HepG2 (cell line): ENCODE data around the gene FBXL20. TPM values are rescaled to one million over a fixed set of nuclear protein-coding genes. Genes with fewer than 3 reads are reported as not detected.
"Not testable (repeated sequence)": the region's sequence is repeated elsewhere in the genome, so short reads cannot be mapped to it uniquely, and the experiment has no call there.

ENCODE experiments used
- ATAC-seq: fragments of 200-7000 bp; cut with Tn5 transposase; 3 replicates; pipeline ENCODE4 v1.9.1; 2020; ENCODE audit warnings: mild to moderate bottlenecking, moderate library complexity
- BruUV-seq: library from RNA; stranded (reverse); fragments of 400-500 nt; replicated peaks from 2 replicates; lab custom pipeline; 2021; lab: Mats Ljungman, UMichigan
- CTCF ChIA-PET: fragments of 300-600 bp; formaldehyde crosslinking; extraction: SDS; loops from one replicate; lab custom pipeline; 2021; ENCODE audit warnings: low total read pairs, inconsistent platforms, low intra/inter-chr PET ratio; lab: Yijun Ruan, JAX
- POLR2A ChIA-PET: fragments of 350-600 bp; sonication (Branson Sonifier 250); formaldehyde crosslinking; loops from one replicate; lab custom pipeline; 2020; ENCODE audit warnings: antibody characterized with exemption, inconsistent platforms; lab: Yijun Ruan, JAX
- DNase-seq: peaks from one replicate; pipeline ENCODE4 v3.0.0-alpha.2; 2015; ENCODE audit warnings: low spot score
- FAIRE-seq: peaks from 3 replicates; lab custom pipeline; 2011; peaks lifted over from hg19 to GRCh38; lab: Jason Lieb, UNC
- H2AFZ ChIP-seq: one replicate; pipeline ENCODE4 v1.6.1; 2011; ENCODE audit warnings: low read length, inconsistent platforms
- H3K27ac ChIP-seq: fragments of 300-600 bp; 3 replicates; pipeline ENCODE4 v1.8.0; 2011; ENCODE audit warnings: mixed run types, mild to moderate bottlenecking, mixed read lengths, low read length, inconsistent platforms; ENCODE audit not compliant: insufficient read depth; ENCODE audit errors: extremely low read length
- H3K27me3 ChIP-seq, 2 experiments: fragments of 200-600 bp in 1 of 2; 2 replicates in 1 of 2; 3 replicates in 1 of 2; pipeline versions ENCODE4 v1.6.0 to v1.8.0; 2011; ENCODE audit warnings: low read length in 2 of 2, mild to moderate bottlenecking in 2 of 2, moderate library complexity in 2 of 2, inconsistent platforms in 1 of 2; ENCODE audit not compliant: insufficient read depth in 2 of 2, control insufficient read depth in 1 of 2
- H3K36me3 ChIP-seq, 2 experiments: fragments of 200-600 bp in 1 of 2; replicated peaks in 1 of 2; 2 replicates in 1 of 2; 3 replicates in 1 of 2; pipeline versions ENCODE4 v1.5.1 to v1.8.0; 2011; ENCODE audit warnings: low read length in 2 of 2, inconsistent platforms in 1 of 2; ENCODE audit not compliant: insufficient read depth in 2 of 2, control insufficient read depth in 1 of 2
- H3K4me1 ChIP-seq: 2 replicates; pipeline ENCODE4 v1.5.1; 2012; ENCODE audit warnings: low read length, inconsistent platforms; ENCODE audit not compliant: insufficient read depth
- H3K4me2 ChIP-seq: 2 replicates; pipeline ENCODE4 v1.6.0; 2011; ENCODE audit warnings: low read depth, low read length, inconsistent platforms
- H3K4me3 ChIP-seq, 3 experiments: fragments of 200-600 bp in 1 of 3; sonication (generic), shearing (Covaris generic) in 1 of 3; replicated peaks in 1 of 3; 2 replicates each; pipeline ENCODE4 v1.5.1; 2011 to 2016; ENCODE audit warnings: low read length in 3 of 3, inconsistent platforms in 2 of 3, low read depth in 2 of 3, mild to moderate bottlenecking in 2 of 3, control low read depth in 1 of 3, mixed read lengths in 1 of 3; ENCODE audit not compliant: insufficient read depth in 1 of 3
- H3K79me2 ChIP-seq: one replicate; pipeline ENCODE4 v1.6.1; 2011; ENCODE audit warnings: low read length, inconsistent platforms; ENCODE audit not compliant: insufficient read depth
- H3K9ac ChIP-seq: 2 replicates; pipeline ENCODE4 v1.6.0; 2011; ENCODE audit warnings: mild to moderate bottlenecking, low read depth, low read length, inconsistent platforms; ENCODE audit not compliant: insufficient read depth
- H3K9me3 ChIP-seq: 2 replicates; pipeline ENCODE4 v1.5.1; 2012; ENCODE audit warnings: mild to moderate bottlenecking, low read length
- H4K20me1 ChIP-seq: 2 replicates; pipeline ENCODE4 v1.6.0; 2011; ENCODE audit warnings: inconsistent platforms, mild to moderate bottlenecking, low read length, moderate library complexity; ENCODE audit not compliant: insufficient read depth
- ESRRA ChIP-seq: sonication (generic); formaldehyde crosslinking; IDR thresholded peaks from 2 replicates; pipeline ENCODE4 v1.5.1; 2020; ENCODE audit warnings: mild to moderate bottlenecking, low read depth, missing genetic modification reagents
- MAFK ChIP-seq, 2 experiments: IDR thresholded peaks in 1 of 2; conservative IDR thresholded peaks in 1 of 2; 2 replicates each; pipeline ENCODE4 v1.6.1; 2011; ENCODE audit warnings: improper control_type of control experiment in 2 of 2, low read length in 2 of 2
- SP1 ChIP-seq, 2 experiments: fragments of 450-650 bp in 1 of 2; sonication (generic) in 1 of 2; formaldehyde crosslinking in 1 of 2; IDR thresholded peaks; 2 replicates each; pipeline versions ENCODE4 v1.4.0 to v1.6.1; 2016 to 2020; ENCODE audit warnings: missing genetic modification reagents in 1 of 2
- WGBS: methylation state at CpG from one replicate; pipeline ENCODE4 v1.1.6; 2017; ENCODE audit warnings: low lambda C conversion rate; 5-methylcytosine and 5-hydroxymethylcytosine counted together
- in situ Hi-C: cut with HindIII; loops from 2 replicates; pipeline ENCODE4 v1.10.0; 2017; ENCODE audit warnings: low pct_unique_long_range_greater_than_20kb; ENCODE audit not compliant: extremely low pct_ligation_motif_present
- intact Hi-C: fragments of 100-400 bp; cut with micrococcal nuclease; formaldehyde crosslinking; loops from one replicate; pipeline ENCODE4 v1.10.0; 2022; ENCODE audit not compliant: unreplicated experiment
- polyA plus RNA-seq, 8 experiments: library from polyadenylated mRNA; depleted of rRNA in 3 of 8; stranded (reverse) in 7 of 8; unstranded in 1 of 8; fragments of >200 nt; fragmentation: Illumina TruSeq in 4 of 8; extraction: Trizol in 4 of 8; gene quantifications; 2 replicates each; pipeline versions ENCODE4 v1.2.1 to v1.2.3, GENCODE V29; 2011 to 2016; ENCODE audit warnings: low read depth in 4 of 8, missing spikeins in 1 of 8, mixed read lengths in 1 of 8; ENCODE audit not compliant: insufficient read depth in 1 of 8
- total RNA-seq, 5 experiments: library from RNA; depleted of rRNA; stranded (reverse); fragments of >200 nt; fragmentation: Illumina TruSeq; extraction: Trizol; gene quantifications; 2 replicates each; pipeline ENCODE4 v1.2.3, GENCODE V29; 2016; ENCODE audit warnings: low read depth in 1 of 5
- TF ChIP-seq, protein P1 (sequence below): sonication (generic); formaldehyde crosslinking; conservative IDR thresholded peaks from 2 replicates; pipeline ENCODE4 v1.8.0; 2022; ENCODE audit warnings: missing genetic modification reagents
- TF ChIP-seq, protein P2 (sequence below): sonication (generic); formaldehyde crosslinking; IDR thresholded peaks from 2 replicates; pipeline ENCODE4 v1.4.0; 2020; ENCODE audit warnings: mild to moderate bottlenecking, missing genetic modification reagents
- TF ChIP-seq, protein P3 (sequence below): IDR thresholded peaks from 2 replicates; pipeline ENCODE4 v1.6.1; 2016; ENCODE audit warnings: control low read depth

FBXL20 gene
- total and polyA plus RNA-seq, 2 of the 13 experiments (the other 11 are each of a cell fraction or from before 2014, with no cell fraction given), result 10.2 to 10.3 TPM

DNA sequence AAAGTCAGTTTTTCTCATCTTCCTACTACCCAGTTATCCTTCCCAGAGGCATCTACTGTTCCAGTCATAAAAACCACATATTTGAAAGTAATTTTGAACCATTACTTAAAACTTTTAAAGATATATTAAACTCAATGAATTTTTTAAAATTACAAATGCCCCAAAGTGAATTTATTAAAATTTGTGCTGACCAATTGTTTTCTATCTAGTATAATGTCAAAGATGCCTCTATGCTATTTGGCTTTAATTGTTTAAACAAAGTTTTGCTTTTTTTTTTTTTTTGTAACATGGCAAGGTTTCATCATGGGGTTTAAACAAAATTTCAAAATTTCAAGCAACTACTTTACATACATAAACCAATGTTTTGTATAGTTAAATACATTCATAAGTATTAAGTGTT, 60.7 kb downstream of the FBXL20 start:
- peaks cover 4% of the 10 kb centered on the region for H3K4me1 ChIP-seq
- in situ Hi-C loops (no loop called here), intact Hi-C loops (no loop called here)
- no peak overlapping the region for H2AFZ ChIP-seq
- no peaks in the 10 kb centered on the region for H3K27me3 ChIP-seq
- CTCF ChIA-PET, result no interaction called here
- BruUV-seq, result TSS peak; percentile 40
- H3K36me3 ChIP-seq, result peaks cover 0 to 5% of the 10 kb centered on the region in 2 experiments; a peak in 4 of 5 replicates
- H3K4me2 ChIP-seq, result no peak overlapping the region
- H3K4me3 ChIP-seq, result no peak overlapping the region
- POLR2A ChIA-PET, result no interaction called here
- no peaks in the 10 kb centered on the region; the same call in 1 of the 2 replicates for H4K20me1 ChIP-seq
- no peaks in the 10 kb centered on the region for H3K9me3 ChIP-seq
- no peak overlapping the region for H3K9ac ChIP-seq
- TF ChIP-seq, protein P1, sequence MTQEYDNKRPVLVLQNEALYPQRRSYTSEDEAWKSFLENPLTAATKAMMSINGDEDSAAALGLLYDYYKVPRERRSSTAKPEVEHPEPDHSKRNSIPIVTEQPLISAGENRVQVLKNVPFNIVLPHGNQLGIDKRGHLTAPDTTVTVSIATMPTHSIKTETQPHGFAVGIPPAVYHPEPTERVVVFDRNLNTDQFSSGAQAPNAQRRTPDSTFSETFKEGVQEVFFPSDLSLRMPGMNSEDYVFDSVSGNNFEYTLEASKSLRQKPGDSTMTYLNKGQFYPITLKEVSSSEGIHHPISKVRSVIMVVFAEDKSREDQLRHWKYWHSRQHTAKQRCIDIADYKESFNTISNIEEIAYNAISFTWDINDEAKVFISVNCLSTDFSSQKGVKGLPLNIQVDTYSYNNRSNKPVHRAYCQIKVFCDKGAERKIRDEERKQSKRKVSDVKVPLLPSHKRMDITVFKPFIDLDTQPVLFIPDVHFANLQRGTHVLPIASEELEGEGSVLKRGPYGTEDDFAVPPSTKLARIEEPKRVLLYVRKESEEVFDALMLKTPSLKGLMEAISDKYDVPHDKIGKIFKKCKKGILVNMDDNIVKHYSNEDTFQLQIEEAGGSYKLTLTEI (CRISPR knock-in tag), result no peak
- TF ChIP-seq ESRRA (CRISPR knock-in tag) (no peak), MAFK (conservative IDR thresholded peaks at IDR 0.05 in 1 of 2, IDR thresholded peaks at IDR 0.05 in 1 of 2; ENCODE audit: low read length in 2 of 2) (peak in 1 of 2 experiments; percentile 51; a peak in 1 of 4 replicates)
- TF ChIP-seq, protein P2, sequence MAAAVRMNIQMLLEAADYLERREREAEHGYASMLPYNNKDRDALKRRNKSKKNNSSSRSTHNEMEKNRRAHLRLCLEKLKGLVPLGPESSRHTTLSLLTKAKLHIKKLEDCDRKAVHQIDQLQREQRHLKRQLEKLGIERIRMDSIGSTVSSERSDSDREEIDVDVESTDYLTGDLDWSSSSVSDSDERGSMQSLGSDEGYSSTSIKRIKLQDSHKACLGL (CRISPR knock-in tag), result no peak
- FAIRE-seq (no peak), DNase-seq (no peak), ATAC-seq (no peak)
- H3K27ac ChIP-seq, result no peak overlapping the region
- H3K79me2 ChIP-seq, result no peaks in the 10 kb centered on the region

- H3K9ac ChIP-seq, result no peak overlapping the region
- TF ChIP-seq, protein P3, sequence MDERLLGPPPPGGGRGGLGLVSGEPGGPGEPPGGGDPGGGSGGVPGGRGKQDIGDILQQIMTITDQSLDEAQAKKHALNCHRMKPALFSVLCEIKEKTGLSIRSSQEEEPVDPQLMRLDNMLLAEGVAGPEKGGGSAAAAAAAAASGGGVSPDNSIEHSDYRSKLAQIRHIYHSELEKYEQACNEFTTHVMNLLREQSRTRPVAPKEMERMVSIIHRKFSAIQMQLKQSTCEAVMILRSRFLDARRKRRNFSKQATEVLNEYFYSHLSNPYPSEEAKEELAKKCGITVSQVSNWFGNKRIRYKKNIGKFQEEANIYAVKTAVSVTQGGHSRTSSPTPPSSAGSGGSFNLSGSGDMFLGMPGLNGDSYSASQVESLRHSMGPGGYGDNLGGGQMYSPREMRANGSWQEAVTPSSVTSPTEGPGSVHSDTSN (CRISPR knock-in tag), result peak; percentile 16; the same call in 1 of the 2 replicates
- TF ChIP-seq SP1 (IDR thresholded peaks at IDR 0.05) (no peak), SP1 (CRISPR knock-in tag; IDR thresholded peaks at IDR 0.05) (no peak)
- H2AFZ ChIP-seq, result no peak overlapping the region
- H3K79me2 ChIP-seq, result no peaks in the 10 kb centered on the region
- no peaks in the 10 kb centered on the region; the same call in 1 of the 2 replicates for H4K20me1 ChIP-seq
- whole genome bisulfite sequencing, result 94% methylated on average over 2 of the region's 2 CpGs
- ChIA-PET POLR2A (no interaction called here), CTCF (no interaction called here)
- in situ Hi-C loops, result no loop called here
- no peaks in the 10 kb centered on the region for H3K9me3 ChIP-seq
- H3K27me3 ChIP-seq, result no peaks in the 10 kb centered on the region
- FAIRE-seq, result no peak
- no peak overlapping the region for H3K27ac ChIP-seq
- peaks cover 15% of the 10 kb centered on the region for H3K4me1 ChIP-seq
- no peak for ATAC-seq
- intact Hi-C loops, result no loop called here
- no peak overlapping the region for H3K4me3 ChIP-seq
- no peak overlapping the region for H3K4me2 ChIP-seq
- peaks cover 0 to 5% of the 10 kb centered on the region in 2 experiments; a peak in 4 of 5 replicates for H3K36me3 ChIP-seq
- BruUV-seq, result no TSS peak
- no peak for DNase-seq
These were observed 62.2 kb downstream of the FBXL20 start for GRCh38 chr17:39339272-39339671.

DNA sequence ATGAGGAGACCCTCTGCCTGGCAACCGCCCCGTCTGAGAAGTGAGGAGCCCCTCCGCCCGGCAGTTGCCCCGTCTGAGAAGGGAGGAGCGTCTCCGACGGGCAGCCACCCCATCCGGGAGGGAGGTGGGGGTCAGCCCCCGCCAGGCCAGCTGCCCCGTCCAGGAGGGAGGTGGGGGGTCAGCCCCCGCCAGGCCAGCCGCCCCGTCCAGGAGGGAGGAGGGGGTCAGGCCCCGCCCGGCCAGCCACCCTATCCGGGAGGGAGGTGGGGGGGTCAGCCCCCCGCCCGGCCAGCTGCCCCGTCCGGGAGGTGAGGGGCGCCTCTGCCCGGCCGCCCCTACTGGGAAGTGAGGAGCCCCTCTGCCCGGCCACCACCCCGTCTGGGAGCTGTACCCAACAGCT, 63.8 kb downstream of the FBXL20 start:
- H3K36me3 ChIP-seq, H3K79me2 ChIP-seq, POLR2A ChIA-PET, H3K4me2 ChIP-seq, H3K9ac ChIP-seq, ATAC-seq, H3K27me3 ChIP-seq, DNase-seq, FAIRE-seq, CTCF ChIA-PET, H2AFZ ChIP-seq, BruUV-seq, H3K27ac ChIP-seq, H3K4me3 ChIP-seq, H4K20me1 ChIP-seq, in situ Hi-C loops, H3K9me3 ChIP-seq, intact Hi-C loops: not testable (repeated sequence)
- WGBS, result 98% methylated on average over 25 of the region's 26 CpGs
- peaks cover 15% of the 10 kb centered on the region for H3K4me1 ChIP-seq
